HFFc6 (cell line): ENCODE results near the gene ABCG2. TPM values are rescaled to one million over a fixed set of nuclear protein-coding genes. Genes with fewer than 3 reads are reported as not detected.

ENCODE experiments used
- DNase-seq: peaks from one replicate; pipeline ENCODE4 v3.0.0-alpha.2; 2018
- H3K27ac Mint-ChIP-seq: 2 replicates; pipeline ENCODE4 v1.8.0; 2020; ENCODE audit warnings: mild to moderate bottlenecking, mixed read lengths
- H3K27me3 Mint-ChIP-seq: 2 replicates; pipeline ENCODE4 v1.8.0; 2021; ENCODE audit warnings: mild to moderate bottlenecking, moderate library complexity, mixed read lengths; ENCODE audit not compliant: insufficient read depth
- H3K36me3 Mint-ChIP-seq: 2 replicates; pipeline ENCODE4 v1.8.0; 2021; ENCODE audit warnings: low read depth, mixed read lengths
- H3K4me1 Mint-ChIP-seq: 2 replicates; pipeline ENCODE4 v1.8.0; 2020; ENCODE audit warnings: low read depth, mixed read lengths
- H3K4me3 Mint-ChIP-seq: 2 replicates; pipeline ENCODE4 v1.8.0; 2020; ENCODE audit warnings: mild to moderate bottlenecking, moderate library complexity, mixed read lengths
- H3K9me3 Mint-ChIP-seq: 2 replicates; pipeline ENCODE4 v1.8.0; 2020; ENCODE audit warnings: mild to moderate bottlenecking, mixed read lengths
- CTCF ChIP-seq: fragments of 200-600 bp; sonication (generic); IDR thresholded peaks from 2 replicates; pipeline ENCODE4 v1.5.0; 2021; ENCODE audit warnings: antibody characterized with exemption, mild to moderate bottlenecking
- total RNA-seq, 6 experiments: library from RNA; stranded (reverse); fragmentation: NEBNext Ultra II Directional; extraction: Animal tissue kit (Norgen Biotek cat#: 25700); gene quantifications; 2 replicates in 1 of 6; 3 replicates in 5 of 6; pipeline ENCODE4 v1.2.3, GENCODE V29; 2021

Gene ABCG2
- total RNA-seq, 6 experiments from 2014 or later, result 0.10 to 0.33 (median 0.13) TPM

- peaks cover 10% of the 10 kb centered on the region for H3K36me3 Mint-ChIP-seq
- peaks cover 2% of the 10 kb centered on the region; the same call in 1 of the 2 replicates for H3K27me3 Mint-ChIP-seq
- no peak for DNase-seq
- H3K4me3 Mint-ChIP-seq, result no peak overlapping the region
- H3K4me1 Mint-ChIP-seq, result no peaks in the 10 kb centered on the region
- no peak for TF ChIP-seq CTCF
- no peak overlapping the region for H3K27ac Mint-ChIP-seq
- no peaks in the 10 kb centered on the region for H3K9me3 Mint-ChIP-seq
These were observed 77.8 kb downstream of the ABCG2 start for GRCh38 chr4:88080626-88081025.

DNA sequence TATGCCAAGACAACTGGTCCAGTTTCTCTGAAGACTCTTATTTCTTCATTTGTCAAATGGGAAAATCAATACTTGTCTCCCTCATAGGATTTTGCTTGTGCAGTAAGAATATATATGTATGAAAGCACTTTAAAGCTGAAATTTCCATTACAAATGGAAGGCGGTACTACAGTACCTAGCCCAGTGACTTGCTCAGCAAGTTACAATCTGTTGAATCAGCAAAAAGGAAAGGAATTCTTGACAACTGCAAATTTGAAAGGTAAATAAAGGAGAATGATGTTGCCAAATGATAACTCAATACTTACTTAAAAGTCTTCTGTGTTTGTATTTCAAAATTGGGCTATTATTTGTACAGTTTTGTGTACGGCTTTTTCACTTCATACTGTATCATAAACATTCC is 79.9 kb downstream of the ABCG2 start:
- Mint-ChIP-seq H3K36me3 (peaks cover 16% of the 10 kb centered on the region), H3K27ac (no peak overlapping the region)
- DNase-seq, result no peak

DNA sequence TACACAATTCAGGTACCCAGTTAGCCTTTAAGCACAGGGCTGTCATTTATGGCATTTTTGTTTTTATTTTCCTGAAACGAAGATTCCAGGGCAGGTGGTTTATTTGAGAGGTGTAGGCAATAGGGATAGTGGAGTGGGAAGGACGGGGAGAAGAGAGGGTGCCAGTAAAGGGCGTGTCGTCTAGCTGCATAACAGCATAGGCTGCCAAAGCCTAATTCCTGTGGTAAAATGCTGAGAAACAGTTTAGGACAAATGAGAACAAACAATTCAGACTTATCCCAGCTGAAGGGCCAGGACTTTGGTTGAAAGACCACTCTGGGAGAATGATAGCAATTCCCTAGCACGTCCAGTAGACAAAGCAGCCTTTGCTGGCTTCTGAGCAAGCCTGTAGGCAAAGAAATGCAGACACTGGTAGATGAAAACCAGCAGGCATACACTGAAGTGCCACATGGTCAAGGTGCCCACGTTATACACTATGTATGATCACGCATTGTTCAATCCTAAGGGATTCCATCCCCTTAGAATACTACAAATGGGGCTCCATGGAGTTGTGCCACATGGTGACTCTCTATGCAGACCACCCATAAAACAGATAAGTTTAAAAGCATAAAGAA is 80.4 kb downstream of the ABCG2 start:
- H3K4me1 Mint-ChIP-seq, result no peaks in the 10 kb centered on the region
- H3K4me3 Mint-ChIP-seq, result no peak overlapping the region
- no peak for DNase-seq
- H3K36me3 Mint-ChIP-seq, result peaks cover 16% of the 10 kb centered on the region
- no peak for TF ChIP-seq CTCF
- H3K27ac Mint-ChIP-seq, result no peak overlapping the region
- H3K9me3 Mint-ChIP-seq, result no peaks in the 10 kb centered on the region
- peaks cover 2% of the 10 kb centered on the region; the same call in 1 of the 2 replicates for H3K27me3 Mint-ChIP-seq

More for the DNA sequence above, 79.9 kb downstream of the ABCG2 start:
- Mint-ChIP-seq H3K27me3 (peaks cover 2% of the 10 kb centered on the region; the same call in 1 of the 2 replicates), H3K9me3 (no peaks in the 10 kb centered on the region), H3K4me3 (no peak overlapping the region), H3K4me1 (no peaks in the 10 kb centered on the region)
- no peak for TF ChIP-seq CTCF

- Mint-ChIP-seq H3K27ac (no peak overlapping the region), H3K4me3 (no peak overlapping the region), H3K27me3 (peaks cover 4% of the 10 kb centered on the region; the same call in 1 of the 2 replicates), H3K9me3 (peaks cover 4% of the 10 kb centered on the region; the same call in 1 of the 2 replicates), H3K4me1 (no peaks in the 10 kb centered on the region), H3K36me3 (peaks cover 36% of the 10 kb centered on the region)
- no peak for TF ChIP-seq CTCF
- no peak for DNase-seq
These were observed 83.1 kb downstream of the ABCG2 start for GRCh38 chr4:88075336-88075735.

- Mint-ChIP-seq H3K36me3 (peaks cover 62% of the 10 kb centered on the region), H3K4me1 (no peaks in the 10 kb centered on the region), H3K27ac (no peak overlapping the region), H3K27me3 (peaks cover 1% of the 10 kb centered on the region; the same call in 1 of the 2 replicates), H3K4me3 (no peak overlapping the region), H3K9me3 (peaks cover 4% of the 10 kb centered on the region; the same call in 1 of the 2 replicates)
- DNase-seq, result no peak
- no peak for TF ChIP-seq CTCF
These were observed 88.4 kb downstream of the ABCG2 start for GRCh38 chr4:88070031-88070430.
